NCI-H524 treated with DMSO at 0.1 percent for 48 hours (cell line): Measurements from ENCODE around the gene RGPD5.
"Not testable (repeated sequence)": the region's sequence is repeated elsewhere in the genome, so short reads cannot be mapped to it uniquely, and the experiment has no call there.

ENCODE experiments used
- DNase-seq: peaks from one replicate; lab custom pipeline; 2025; lab: John Stamatoyannopoulos, UW

RGPD5 gene

GRCh38 chr2:109794074-109794737 is at the start of gene RGPD5:
RGPD5 (plus strand) TSS chr2:109794305; CDS start chr2:109794466, 161 bp downstream.
- DNase-seq = not testable (repeated sequence)

DNA sequence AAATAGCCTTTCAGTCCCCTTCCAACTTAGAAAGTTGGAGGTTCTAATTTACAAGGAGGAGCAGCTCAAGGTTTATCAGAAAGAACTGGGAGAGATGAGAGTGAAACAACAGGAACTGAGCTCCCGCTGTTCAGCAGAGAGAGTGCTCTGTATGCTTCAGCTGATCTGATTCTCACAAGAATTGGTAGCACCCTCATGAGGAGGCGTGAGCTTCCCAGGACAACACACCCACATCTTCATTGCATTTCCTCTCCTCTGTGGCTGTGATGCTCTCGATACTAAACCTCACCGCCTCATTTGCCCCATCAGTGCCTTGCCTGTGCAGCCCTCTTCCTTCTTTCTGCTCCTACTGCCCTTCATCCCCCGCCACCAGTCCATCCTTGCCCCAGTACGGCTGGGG is 42.5 kb upstream of the RGPD5 start:
- DNase-seq = not testable (repeated sequence)

DNA sequence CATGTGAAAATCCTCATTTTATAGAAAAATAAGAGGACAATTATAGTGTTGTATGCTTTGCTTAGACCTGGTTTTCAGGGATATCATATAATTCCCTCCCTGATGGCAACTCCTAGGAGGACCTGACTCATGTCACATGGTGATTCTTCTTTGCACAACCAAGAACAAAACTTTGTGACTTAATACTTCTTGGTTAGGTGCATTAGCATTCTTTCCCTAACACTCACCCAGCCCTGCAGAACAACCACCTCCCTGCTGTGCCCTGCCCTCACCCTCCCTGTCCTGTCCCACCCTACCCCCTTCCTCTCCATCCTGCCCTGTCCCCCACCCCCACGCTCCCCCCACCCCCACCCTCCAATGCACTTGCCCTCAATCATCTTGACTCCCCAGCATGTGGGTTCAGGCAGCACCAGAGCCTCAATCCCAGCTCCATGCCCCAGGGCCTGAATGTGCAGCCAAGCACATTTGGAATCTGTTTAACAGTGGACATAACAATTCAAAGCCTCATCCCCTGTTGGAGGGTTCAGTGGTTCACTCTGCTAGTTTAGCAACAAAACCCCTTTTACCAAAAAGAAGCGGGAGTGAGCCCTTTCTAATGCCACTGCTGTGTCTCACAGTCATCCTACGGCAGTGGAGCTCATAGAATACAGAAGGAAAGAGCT is 36.8 kb upstream of the RGPD5 start:
- not testable (repeated sequence) for DNase-seq

GRCh38 chr2:109760265-109761042 is 33.7 kb upstream of the RGPD5 start:
- DNase-seq = not testable (repeated sequence)

- not testable (repeated sequence) for DNase-seq
Observed at GRCh38 chr2:109761043-109761454, 33.1 kb upstream of the RGPD5 start.

- not testable (repeated sequence) for DNase-seq
Observed at GRCh38 chr2:109761976-109762375, 32.1 kb upstream of the RGPD5 start.

- not testable (repeated sequence) for DNase-seq
Observed at GRCh38 chr2:109766074-109766473, 28.0 kb upstream of the RGPD5 start.

DNA sequence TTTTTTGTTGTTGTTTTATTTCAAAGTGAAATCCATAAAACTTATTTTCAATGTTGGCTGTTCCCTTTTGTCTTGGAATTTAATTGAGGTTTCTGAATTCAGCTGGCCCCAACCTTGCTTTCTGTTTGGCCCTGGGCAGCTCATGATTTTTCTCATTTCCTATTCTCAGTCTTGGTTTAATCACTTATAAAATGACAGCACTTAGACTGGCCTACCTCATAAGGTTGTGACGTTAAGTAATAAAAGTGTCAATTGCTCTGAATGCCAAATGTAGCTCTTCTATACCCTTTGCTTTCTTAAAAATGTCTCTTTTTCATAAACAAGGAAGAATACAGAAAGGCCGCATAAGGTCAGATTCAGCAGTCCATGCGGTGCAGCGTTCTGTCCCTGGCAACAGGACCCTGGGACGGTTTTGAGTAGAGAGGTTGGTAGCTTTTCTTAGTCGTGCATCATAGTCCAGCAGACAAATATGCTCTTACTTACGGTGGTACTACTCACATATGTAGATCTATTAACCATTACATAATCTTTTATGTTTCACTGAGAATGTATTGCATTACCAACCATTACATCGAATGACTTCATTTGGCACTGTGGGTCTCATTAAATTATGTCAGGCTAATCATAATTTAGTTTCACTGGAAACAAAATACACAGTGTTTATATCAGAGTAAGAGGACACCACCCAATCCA is 27.1 kb upstream of the RGPD5 start:
- DNase-seq = not testable (repeated sequence)

DNA sequence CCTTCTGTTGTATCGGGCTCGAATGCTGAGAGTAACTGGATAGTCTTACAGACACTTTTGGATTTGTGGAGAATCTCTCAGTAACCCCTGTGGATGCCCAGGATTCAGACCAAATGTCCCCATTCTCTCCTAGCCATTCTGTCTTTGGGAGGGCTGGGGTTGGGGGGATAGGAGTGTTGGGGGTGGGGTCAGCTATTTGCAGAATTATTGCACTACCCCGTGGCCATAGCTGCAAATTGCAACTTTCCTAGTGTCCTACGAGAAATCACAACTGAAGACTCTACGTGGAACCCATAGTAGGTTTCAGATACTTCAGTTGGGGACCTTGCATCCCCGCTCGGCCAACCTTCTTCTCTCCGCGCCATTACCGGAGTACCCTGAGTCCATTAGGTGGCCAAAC is 25.2 kb upstream of the RGPD5 start:
- not testable (repeated sequence) for DNase-seq

GRCh38 chr2:109779118-109779517 is 15.0 kb upstream of the RGPD5 start:
- DNase-seq = not testable (repeated sequence)

DNA sequence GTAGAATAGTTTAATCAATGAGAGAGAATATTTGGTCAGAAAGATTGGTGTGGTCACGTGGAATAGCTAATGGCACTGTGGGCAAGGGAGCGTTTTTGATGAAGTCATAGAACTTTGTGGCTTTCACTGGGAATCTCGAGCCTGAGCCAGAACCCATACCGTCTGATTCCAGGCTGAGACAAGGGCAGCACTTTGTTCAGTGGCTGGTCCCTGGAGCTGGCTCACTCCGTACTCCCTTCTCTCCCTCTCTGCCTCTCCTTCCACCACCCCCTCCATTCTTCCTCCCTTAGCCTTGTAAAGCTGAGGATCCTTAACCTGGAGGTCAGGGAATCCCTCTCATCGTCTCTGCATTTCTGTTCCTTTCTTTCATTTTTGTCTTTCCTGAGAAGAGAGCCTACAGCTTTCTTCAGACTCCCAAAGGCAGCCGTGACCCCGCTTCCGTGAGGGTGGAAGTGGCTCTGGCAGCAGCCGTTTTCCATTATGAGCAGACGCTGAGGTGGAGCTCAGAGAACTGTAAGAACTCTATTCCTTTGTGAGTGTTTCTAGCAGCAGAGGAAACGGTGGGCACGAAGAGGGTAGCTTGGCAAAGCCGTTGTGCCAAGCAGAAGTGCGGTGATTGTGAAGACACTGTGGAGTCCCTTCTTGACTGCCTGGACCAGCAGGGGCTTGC is 12.8 kb upstream of the RGPD5 start:
- not testable (repeated sequence) for DNase-seq

GRCh38 chr2:109782446-109782993 is 11.6 kb upstream of the RGPD5 start:
- DNase-seq = not testable (repeated sequence)

GRCh38 chr2:109791530-109792279 is 2.4 kb upstream of the RGPD5 start:
- DNase-seq = not testable (repeated sequence)

DNA sequence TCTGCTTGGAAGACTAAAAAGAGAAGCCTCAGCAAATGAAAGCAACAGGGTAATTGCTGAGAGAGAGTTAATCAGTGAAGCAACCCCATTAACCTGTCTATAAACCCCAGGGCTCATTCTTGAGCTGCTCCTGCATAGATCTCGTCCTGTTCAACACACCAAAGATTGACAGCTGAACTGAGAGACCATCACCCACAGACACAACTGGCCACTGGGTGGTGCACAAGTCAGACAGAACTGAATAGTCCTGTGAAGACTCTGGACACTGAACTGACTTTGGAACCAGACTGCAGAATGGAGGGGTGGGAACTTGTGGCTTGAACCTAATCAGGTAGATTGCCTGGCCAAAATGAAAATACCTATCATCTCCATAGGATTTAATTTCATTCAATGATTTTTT is 1.4 kb upstream of the RGPD5 start:
- DNase-seq = not testable (repeated sequence)

DNA sequence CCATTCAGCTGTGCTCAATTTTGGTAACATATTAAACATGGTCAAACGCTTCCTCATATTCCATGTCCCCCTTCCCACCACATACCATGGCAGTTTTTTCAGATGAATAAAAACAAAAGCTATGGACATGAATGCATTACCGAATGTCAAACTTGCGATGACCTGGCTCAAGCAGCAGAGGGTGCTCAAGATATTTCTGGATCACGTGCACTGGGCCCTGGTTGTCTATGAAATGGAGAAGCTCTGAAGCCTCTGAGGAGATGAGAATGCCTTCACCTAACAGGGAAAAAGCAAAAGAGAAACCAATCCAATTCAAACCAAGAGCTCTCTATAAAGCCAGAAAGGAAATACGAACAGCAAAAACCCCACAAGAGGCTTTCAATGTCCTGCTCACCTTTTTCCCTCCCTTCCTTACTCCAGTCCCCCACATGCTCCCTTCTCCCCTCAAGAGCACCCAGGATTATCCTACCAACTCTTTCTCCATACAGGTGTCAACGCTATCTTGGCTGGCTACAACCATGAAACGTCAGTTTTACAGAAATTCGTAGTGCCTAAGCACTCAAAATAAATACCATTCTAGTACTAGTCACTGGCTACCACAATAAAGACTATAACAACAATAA is 77.1 kb downstream of the RGPD5 start:
- DNase-seq = not testable (repeated sequence)

DNA sequence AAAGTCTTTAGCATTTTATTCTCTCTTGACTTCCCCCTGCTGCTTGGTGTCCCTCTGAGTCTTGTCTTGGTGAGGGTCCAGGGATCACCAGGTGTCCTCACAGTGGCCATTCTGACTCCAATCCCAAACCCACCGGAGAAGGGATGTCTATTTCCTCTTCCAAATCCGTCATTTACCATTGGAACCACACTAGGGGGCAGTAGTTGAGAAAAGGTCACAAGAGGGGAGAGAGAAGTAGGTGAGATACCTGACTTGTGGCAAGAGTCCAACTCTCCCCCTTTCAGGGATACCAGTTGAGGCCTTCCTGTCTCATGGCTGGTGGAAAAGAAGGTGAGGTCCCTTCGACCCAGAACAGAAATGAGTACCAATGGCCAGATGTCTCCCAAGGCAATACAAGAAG is 82.5 kb downstream of the RGPD5 start:
- DNase-seq = not testable (repeated sequence)

GRCh38 chr2:109882112-109882511 is 88.0 kb downstream of the RGPD5 start:
- not testable (repeated sequence) for DNase-seq

DNA sequence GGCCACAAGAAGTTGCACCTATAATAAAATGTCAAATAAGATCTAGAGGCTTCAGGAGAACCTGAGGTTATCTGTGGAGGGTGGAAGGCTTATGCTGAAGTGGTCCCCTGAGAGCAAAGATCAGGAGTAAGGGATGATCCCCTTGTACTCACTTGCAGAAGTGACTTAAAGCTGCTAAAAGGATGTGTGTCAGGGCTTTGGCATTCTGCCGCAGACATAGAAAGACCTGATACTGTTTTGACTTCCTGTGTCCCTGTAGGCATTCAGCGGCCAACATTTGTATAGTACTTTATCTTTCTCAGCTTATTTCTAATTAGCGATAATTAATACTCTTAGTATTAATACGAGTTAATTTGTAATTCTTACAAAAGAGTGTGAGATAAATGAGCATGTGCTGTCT is 94.3 kb downstream of the RGPD5 start:
- DNase-seq = not testable (repeated sequence)

DNA sequence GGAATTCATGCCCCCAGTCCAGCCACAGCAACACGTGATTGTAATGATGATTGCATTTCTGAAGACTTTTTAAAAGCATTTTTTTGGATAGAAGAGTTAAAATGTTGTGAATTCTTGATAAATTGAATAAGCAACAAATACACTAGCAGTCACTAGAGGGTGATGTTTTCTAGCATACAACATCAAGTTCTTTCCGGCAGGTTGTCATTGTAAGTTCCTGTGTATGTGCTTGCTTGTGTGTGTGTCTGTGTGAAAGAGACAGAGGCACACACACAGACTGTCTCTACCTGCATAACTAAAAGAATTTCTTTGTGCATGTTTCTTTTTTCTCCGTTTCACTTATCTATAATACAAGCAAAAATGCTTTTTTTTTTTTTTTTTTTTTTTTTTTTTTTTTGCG is 95.8 kb downstream of the RGPD5 start:
- not testable (repeated sequence) for DNase-seq

GRCh38 chr2:109891024-109891423 is 96.9 kb downstream of the RGPD5 start:
- not testable (repeated sequence) for DNase-seq
